ENCODE results near the gene MED26.

Gene MED26

DNA sequence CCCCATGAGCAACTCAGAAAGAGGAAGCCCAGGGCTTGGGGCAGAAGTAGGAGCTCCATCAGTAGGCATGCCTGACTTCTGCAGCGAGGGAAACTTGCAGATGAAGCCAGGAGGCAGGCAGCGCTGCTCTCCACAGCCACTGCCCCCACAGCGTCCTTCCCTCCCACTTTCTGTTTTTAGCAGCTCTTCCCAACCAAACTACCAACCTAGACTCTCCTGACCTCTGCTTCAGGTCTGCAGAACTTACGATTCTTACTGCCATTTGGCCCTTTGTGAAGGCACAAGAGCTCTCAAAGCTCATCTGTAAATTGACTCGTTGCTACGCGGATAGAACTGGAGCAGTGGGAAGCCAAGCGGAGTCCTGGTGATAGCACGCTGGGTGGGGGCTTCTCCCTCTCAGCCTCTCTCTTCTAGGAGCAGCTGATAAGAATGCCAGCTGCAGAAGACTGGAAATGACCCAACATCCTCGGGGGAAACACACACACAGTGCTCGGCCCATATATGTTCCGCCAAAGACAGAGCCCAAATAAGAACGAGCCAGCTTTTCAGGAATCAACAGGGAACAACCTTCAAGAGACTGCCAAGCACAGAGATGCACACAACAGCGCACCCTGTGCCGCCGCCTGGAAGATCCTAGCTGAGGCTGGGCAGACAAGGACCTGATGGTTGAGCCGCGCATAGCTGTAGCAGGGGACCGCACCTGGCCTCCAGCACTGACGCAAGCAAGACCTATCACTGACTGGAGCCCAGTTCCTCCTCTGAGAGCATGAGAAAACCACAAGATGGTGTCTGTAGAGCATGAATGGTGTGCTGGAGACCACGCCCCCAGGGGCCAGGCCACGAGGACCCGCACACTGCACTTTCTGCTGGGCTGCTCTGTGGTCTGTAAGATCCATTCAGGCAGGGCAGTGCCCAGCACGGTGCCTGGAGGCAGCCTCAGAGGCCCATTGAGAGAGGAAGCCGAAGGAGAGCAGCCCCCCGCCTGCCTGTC is 39.9 kb downstream of the MED26 start:
- no peak for DNase-seq

- DNase-seq: no peak
Observed at GRCh38 chr19:16586991-16587832, 40.8 kb downstream of the MED26 start.

- DNase-seq: no peak
Observed at GRCh38 chr19:16586477-16586871, 41.5 kb downstream of the MED26 start.

DNA sequence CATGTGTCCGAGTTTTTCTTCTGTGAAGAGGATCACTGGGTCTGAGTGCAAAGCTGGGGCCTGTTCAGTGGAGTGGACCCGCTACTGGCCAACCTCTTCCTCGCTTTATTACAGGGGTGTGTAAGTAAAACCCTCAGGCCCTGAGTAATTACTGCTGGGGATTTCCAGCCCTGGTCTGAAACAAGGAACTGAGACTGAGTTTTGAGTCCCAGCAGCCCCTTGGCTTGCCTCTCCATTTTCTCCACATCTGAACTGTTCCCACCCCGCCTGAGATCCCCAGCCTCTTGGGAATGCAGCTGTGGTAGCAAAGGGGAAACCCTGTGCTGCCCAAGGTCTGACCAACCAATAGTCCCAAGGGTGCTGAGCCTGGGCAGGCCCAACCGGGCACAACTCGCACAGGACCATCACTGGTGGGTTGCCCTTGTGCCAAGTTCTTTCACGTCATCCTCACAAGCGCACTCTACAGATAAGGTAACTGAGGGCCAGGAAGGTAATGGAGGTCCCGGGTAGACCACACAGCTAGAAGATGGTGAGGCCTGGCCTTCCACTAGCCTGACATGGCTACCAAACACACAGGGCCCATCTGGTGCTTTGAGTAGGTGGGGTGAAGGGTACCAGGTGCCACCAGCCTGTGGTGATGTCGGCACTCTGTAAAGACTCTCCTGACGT is 42.1 kb downstream of the MED26 start:
- DNase-seq: no peak

DNA sequence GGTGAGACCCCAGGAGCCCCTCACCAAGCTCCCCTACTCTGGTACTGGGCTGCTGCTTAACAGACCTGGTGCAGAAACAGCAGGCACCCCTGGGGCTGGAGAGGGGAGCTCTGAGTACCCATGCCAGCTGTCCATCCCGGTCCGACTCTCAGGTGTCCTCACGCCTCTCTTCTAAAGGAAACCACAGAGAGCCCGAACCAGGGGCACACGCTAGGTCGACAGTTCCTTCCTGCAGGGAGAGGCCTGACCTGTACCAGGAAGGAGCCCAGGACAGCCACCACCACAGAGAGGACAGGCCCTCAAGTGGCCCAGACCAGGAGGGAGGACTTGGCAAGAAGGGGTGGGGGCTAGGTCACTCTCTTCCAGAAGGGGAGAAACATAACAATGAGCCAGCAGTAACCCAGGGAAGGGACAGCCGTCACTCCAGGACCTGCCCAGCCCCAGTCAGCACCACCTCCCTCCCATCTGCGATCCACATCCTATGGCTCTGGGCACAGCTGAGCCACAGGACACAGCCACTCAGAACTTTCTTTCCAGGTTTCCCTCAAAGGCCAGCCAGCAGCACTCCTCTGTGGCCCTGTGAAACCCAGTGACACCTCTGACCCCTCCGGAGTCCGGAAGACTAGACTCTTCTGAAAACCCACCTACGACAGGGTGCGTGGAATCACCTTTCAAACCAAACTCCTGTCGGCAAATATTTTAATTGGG is 42.8 kb downstream of the MED26 start:
- no peak for DNase-seq

DNA sequence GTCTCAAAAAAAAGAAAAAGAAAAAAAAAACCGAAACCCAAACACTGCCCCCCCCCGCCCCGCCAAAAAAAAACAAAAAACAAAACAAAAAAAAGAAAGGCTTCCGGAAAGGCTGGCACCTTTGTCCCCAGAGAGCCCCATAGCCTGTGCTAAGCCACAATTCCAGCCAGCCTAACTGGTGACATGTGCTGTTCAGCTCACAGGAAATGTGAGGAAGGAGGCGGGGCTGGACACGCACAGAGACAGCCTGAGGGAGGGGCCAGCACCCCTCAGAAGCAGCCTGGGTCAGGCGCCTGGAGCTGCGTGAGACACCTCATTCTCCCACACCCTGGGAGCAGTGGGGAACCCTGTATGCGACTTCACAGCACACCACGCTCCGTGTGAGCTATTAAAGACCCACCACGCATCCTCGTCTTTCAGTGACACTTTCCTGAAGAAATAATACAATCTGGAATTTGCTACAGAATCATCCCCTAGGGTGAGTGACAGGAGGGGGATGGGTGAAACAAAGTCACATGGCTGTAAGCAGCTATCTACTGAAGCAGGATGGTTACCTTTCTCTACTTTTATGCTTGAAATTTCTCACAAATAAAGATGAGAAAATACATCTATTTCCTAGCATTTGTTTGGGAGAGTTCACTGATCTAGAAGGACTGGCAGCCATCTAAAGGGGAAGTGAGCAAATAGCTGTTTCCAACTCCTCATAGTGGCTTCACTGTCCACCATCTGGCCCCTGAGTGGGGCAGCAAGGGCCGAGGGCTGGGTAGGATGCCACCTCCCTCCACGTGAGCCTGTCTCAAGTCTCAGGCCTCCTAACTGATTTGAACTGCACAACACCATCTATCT is 43.5 kb downstream of the MED26 start:
- DNase-seq: peak; percentile 80

DNA sequence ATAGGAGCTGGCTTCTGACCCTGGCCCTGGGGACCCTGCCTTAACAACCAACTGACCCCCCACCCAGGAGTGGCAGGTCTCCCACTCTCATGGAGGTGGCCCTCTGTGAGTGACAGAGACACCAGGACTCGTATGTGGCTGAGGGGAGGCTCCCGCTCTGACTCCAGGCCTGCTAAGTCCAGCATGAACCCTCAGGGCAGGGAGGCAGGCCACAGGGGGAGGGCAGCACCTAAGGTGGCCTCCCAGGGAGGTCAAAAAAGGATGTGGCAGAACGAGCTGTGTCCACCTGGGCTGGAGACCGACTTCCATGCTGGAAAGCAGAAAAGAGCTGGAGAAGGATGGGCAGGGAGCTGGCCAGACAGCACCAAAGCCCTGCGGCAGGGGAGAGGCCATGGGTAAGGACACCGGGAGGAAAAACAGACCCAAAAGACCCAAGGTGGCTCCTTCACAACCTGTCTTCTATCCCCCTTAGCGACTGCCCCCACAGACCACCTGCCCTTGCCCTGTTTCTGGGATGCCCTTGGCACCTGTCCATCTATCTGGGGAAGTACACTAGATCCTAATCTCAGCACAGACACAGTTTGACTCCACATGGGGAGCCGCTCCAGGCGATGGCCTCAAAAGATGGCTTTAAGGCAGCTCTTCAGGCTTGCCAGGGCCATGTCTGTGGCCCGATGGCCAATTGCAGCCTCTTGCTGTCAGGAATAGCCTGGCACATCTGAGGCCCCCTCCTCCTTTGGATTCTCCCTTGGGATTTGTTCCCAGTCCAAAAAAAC is 45.3 kb downstream of the MED26 start:
- no peak for DNase-seq

- DNase-seq: no peak
Observed at GRCh38 chr19:16581971-16582343, 46.0 kb downstream of the MED26 start.

DNA sequence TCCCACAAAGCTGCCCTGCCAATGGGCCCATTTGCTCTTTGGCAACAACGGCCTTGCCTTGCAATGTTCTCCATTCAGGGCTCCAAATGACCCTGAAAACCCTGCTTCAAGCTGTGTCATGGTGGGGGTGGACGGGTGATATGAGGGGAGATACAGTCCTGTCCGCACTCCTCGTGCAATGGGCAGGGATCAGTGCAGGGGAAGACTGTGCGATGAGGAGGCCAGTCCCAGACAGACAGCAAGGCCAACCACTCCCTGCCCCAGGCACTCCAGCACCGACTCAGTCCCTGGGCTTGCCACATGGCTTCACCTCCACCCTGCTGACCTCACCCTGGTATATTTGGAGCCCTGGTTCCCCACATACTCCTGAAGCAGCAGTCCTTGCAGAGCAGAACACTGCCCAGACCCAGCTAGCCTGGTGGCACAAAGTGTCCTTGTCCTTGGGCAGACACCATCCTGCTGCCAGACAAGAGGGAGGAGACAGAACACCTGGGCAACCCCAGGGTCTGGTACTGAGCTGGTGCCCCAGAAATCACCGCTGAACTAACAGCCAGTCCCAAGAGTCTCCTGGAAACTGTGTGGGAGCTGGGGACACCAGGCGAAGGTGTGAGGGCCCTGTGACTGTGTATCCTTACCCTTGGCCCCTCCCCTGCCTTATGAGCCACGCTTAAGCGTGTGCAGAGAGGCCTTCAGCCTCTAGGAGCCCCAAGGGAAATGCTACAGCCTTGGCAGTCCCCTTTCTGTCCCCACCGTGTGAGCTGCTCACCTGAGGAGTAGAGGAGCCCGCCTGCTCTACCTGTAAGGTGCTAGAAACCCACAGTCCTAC is 46.6 kb downstream of the MED26 start:
- no peak for DNase-seq

DNA sequence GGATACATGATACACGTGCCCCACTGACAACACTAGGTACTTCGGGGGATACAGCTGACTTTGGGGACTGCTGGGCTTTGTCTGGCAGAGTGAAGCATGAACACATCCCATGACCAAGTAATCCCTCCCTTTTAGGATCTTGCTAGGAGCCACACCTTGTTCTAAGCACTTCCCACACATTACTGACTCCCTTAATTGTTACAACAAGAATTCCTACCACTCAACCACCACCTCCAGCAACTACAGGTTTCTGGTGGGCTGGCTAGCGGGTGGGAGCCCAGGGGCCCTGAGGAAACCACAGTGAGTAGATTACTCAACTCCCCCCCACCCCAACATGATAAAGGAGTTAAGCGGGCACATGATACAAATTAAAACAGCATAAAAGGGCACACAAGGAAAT is 48.6 kb downstream of the MED26 start:
- no peak for DNase-seq

- no peak for DNase-seq
Observed at GRCh38 chr19:16577531-16577985, 50.4 kb downstream of the MED26 start.

DNA sequence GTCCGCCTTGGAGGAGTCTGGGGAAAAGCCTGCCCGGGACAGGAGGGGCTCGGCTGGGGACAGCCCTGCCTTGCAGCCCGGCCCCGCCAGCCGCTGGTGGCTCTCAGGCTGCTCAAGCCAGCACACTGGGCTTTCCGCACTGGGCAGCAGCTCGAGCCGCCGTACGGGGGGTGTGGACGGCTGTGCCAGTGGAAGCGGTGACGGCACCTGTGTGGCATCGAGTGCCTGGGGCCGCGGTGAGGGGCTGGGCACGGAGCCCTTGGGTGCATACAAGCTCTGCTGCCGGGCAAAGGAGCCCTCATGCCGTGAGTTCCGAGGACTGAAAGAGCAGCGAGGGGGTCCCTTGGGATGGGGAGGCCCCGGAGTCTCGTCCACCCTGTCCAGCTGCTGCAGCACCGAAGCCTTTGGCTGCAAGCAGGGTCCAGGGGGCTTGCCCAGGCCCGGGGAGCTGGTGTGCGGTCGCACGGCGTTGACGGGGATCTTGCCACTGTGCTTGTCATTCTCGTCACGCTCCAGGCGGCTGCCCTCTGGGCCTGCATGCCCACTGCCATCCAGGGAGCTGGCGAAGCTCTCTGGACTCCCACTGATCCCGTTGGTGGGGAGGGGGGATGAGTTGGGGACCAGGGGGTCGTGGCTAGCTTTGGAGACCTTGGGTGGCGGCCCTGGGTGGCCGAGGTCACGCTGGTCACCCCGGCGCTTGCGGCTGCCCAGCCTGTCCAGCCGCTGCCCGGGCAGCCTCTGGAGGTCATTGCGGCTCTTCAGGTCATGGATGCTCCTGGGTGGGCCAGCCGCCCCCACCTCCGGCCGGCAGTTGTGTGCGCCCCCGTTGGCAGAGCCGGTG is 51.1 kb downstream of the MED26 start:
- no peak for DNase-seq

DNA sequence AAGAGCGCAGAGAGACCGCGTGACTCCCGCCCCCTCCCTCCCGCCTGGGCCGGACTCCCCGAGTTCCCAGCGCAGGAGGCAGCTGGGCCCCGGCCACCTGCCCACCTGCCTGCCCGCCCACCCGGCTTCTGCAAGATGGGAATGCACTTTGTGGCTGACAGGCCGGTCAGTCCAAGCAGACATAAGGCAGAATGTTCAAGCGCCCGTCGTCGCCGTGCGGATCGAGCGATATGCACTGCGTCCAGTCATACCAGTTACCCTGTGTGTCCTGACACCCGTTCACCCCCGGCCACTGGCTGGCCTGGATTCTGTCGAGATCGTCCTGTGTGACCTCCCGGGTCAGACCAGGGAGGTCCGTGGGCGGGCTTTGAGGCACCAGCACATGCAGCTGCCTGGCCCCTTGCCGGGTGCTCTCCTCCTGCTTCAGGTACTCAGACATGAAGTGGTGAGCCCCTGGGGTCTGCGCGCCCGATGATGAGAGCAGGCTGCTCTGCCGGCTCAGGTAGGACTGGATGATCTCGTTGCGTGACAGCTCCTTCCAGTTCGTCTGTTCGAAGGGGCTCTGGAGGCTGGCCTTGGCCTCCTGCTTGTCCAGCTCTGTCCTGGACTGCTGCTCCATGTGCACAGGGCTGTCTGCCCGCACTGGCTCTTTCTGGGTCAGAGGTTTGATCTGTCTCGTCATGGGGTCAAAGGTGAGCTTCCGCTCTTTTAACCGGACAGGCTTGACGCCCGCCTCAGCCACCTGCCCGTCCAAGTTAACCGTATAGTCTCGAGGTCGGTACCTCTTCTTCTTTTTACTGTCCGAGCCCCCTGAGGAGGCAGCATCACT is 51.9 kb downstream of the MED26 start:
- no peak for DNase-seq

GRCh38 chr19:16575282-16575681 is 52.7 kb downstream of the MED26 start:
- no peak for DNase-seq

DNA sequence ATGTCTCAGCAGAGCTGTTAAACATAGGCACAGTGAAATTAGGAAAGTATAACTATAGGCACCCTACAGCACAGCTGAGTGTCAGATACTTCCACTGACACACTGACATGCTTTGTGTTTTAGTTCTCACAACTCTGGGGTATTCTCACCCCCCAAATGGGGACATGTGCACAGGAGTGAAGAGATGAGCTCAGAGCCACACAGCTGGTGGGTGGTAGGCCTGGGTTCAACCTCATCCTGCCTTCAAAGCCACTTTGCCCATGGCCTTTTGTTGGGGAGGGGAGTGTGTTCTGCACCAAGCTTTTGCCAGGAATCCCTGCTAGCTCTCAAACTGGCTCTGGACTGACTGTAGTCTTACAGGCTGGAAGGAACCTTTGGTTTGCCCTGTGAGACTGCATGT is 54.1 kb downstream of the MED26 start:
- DNase-seq: no peak

DNA sequence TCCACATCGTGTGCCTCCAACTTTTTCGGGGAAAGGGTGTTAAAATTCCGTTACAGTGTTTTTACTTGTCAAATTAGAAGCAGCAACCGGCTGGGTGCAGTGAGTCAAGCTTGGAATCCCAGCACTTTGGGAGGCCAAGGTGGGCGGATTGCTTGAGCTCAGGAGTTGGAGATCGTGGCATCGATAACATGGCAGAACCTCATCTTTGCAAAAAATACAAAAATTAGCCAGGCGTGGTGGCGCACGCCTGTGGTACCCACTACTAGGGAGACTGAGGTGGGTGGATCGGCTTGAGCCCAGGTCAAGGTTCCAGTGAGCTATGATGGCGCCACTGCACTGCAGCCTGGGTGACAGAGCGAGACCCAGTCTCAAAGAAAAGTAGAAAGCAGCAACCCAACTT is 54.7 kb downstream of the MED26 start:
- DNase-seq: no peak

DNA sequence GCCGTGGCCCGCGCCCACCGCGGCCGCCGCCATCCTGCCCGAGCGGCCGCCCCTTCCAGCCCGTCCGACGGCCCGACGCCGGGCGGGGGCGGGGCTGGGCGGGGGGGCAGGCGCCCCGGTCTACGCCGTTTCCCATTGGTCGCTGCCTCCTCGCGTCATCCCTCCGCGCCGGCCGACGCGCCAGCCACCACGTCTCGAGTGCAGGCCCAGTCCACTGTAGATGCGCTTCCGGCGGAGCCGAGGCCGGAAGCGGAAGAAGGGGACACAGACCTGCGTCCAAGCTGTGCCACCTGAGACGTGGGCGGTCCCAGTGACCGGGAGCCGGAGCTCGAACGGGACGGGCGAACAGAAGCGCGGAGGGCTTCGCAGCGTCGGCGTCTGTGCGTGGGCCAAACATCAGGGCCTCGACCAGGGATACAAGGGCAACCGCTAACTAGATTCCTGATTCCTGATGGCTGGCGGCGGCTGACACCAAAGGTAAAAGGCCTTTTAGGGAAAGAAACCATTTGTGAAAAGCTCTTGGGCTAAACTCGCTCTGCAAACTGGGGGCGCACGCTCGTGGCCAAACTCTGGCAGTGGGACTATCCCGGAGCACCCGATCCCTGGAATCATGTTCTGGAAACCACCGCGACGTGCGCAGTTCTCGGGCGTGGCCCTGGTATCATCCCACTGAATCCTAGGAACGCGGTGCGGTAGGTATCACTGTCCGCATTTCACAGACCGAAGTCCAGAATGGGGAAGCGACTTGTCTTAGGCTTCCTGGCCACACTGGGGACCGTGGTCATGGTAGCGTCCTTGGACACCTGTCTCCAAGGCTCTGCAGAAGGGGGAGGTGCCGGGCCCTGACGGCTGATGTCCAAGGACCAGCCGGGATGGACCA is 55.4 kb downstream of the MED26 start, which contains the start of gene SLC35E1:
SLC35E1 (minus strand) TSS at position 84 of the 880 bp plus-strand sequence; CDS start at position 33, 51 bp downstream.
- DNase-seq: peak; percentile 98
